Sigmoid colon (tissue), 7 donors: Measurements from ENCODE around the gene PTPN11. TPM values are rescaled to one million over a fixed set of nuclear protein-coding genes. Genes with fewer than 3 reads are reported as not detected.

ENCODE experiments used
- DNase-seq: peaks from one replicate; pipeline ENCODE4 v3.0.0-alpha.2; 2019
- H3K27ac ChIP-seq, 4 donors: fragments of 200-600 bp; sonication (generic); one replicate each; pipeline ENCODE4 v1.5.1; 2016 to 2019; ENCODE audit warnings: mild to moderate bottlenecking in 1 of 4
- H3K27me3 ChIP-seq, 3 donors: fragments of 200-600 bp; sonication (generic); one replicate each; pipeline ENCODE4 v1.5.1; 2019; ENCODE audit warnings: mild to moderate bottlenecking in 1 of 3
- H3K36me3 ChIP-seq, 4 donors: fragments of 200-600 bp; sonication (generic); one replicate each; pipeline ENCODE4 v1.5.1; 2016 to 2019
- H3K4me1 ChIP-seq, 4 donors: fragments of 200-600 bp; sonication (generic); one replicate each; pipeline ENCODE4 v1.5.1; 2017 to 2019
- H3K4me3 ChIP-seq, 4 donors: fragments of 200-600 bp; sonication (generic); one replicate each; pipeline ENCODE4 v1.5.1; 2017 to 2019; ENCODE audit warnings: mild to moderate bottlenecking in 2 of 4, moderate library complexity in 1 of 4
- H3K9me3 ChIP-seq, 4 donors: fragments of 200-600 bp in 3 of 4; sonication (generic) in 3 of 4; one replicate each; pipeline versions ENCODE4 v1.5.1 to v1.6.1; 2013 to 2019
- EP300 ChIP-seq, 4 donors: sonication (generic); formaldehyde crosslinking; IDR thresholded peaks; one replicate each; pipeline ENCODE4 v1.6.1; 2017; ENCODE audit warnings: antibody characterized with exemption in 4 of 4
- POLR2A ChIP-seq, 2 donors: fragments of 450-650 bp; IDR thresholded peaks; one replicate each; pipeline ENCODE4 v1.6.1; 2016; ENCODE audit warnings: antibody characterized with exemption in 2 of 2, mild to moderate bottlenecking in 2 of 2, moderate library complexity in 2 of 2
- POLR2AphosphoS5 ChIP-seq, 4 donors: sonication (generic); formaldehyde crosslinking; IDR thresholded peaks; one replicate each; pipeline ENCODE4 v1.6.1; 2017; ENCODE audit warnings: antibody characterized with exemption in 4 of 4
- WGBS, 2 donors: extraction: QIAGEN DNeasy Blood & Tissue Kit; methylation state at CpG; one replicate each; pipeline ENCODE4 v1.1.7; 2013; 5-methylcytosine and 5-hydroxymethylcytosine counted together
- intact Hi-C: fragments of 100-400 bp; cut with DNase I; formaldehyde crosslinking; loops from one replicate; pipeline ENCODE4 v1.15.1; 2023
- polyA plus RNA-seq, 3 donors: library from polyadenylated mRNA; stranded (reverse); fragments of 200-250 nt; gene quantifications; one replicate each; pipeline ENCODE4 v1.2.3, GENCODE V29; 2013
- total RNA-seq, 4 donors: library from RNA; depleted of rRNA; stranded (reverse); fragments of >200 nt; gene quantifications; one replicate each; pipeline ENCODE4 v1.1.0, GENCODE V29; 2016
- TF ChIP-seq, protein P1 (sequence below), 4 experiments: fragments of 450-650 bp in 3 of 4; fragments of 200-600 bp in 1 of 4; IDR thresholded peaks; one replicate each; pipeline ENCODE4 v1.5.1; 2016 to 2019; ENCODE audit warnings: antibody characterized with exemption in 4 of 4, mild to moderate bottlenecking in 3 of 4, moderate library complexity in 2 of 4
- donor health status: healthy with polysubstance abuse.
- donor health status: Bipolar disorder and iron deficiency.
- donor health status: healthy.

The PTPN11 gene
- total and polyA plus RNA-seq, 7 donors: 30.3 to 111 (median 81.6) TPM

GRCh38 chr12:112535017-112535416 lies 116.3 kb downstream of the PTPN11 start:
- Histone ChIP-seq H3K27me3 (no peaks in the 10 kb centered on the region), H3K9me3 (no peaks in the 10 kb centered on the region), H3K36me3 (no peaks in the 10 kb centered on the region), H3K4me3 (no peak overlapping the region), H3K27ac (no peak overlapping the region), H3K4me1 (no peaks in the 10 kb centered on the region)
- intact Hi-C loops: no loop called here
- no peak for TF ChIP-seq POLR2A (IDR thresholded peaks at IDR 0.05)
- TF ChIP-seq, protein P1, sequence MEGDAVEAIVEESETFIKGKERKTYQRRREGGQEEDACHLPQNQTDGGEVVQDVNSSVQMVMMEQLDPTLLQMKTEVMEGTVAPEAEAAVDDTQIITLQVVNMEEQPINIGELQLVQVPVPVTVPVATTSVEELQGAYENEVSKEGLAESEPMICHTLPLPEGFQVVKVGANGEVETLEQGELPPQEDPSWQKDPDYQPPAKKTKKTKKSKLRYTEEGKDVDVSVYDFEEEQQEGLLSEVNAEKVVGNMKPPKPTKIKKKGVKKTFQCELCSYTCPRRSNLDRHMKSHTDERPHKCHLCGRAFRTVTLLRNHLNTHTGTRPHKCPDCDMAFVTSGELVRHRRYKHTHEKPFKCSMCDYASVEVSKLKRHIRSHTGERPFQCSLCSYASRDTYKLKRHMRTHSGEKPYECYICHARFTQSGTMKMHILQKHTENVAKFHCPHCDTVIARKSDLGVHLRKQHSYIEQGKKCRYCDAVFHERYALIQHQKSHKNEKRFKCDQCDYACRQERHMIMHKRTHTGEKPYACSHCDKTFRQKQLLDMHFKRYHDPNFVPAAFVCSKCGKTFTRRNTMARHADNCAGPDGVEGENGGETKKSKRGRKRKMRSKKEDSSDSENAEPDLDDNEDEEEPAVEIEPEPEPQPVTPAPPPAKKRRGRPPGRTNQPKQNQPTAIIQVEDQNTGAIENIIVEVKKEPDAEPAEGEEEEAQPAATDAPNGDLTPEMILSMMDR (IDR thresholded peaks at IDR 0.05): no peak
- TF ChIP-seq POLR2AphosphoS5 (IDR thresholded peaks at IDR 0.05): no peak
- TF ChIP-seq EP300 (IDR thresholded peaks at IDR 0.05): no peak
- DNase-seq: no peak
- WGBS, 2 donors: 83 to 85% methylated on average over 6 of the region's 6 CpGs

DNA sequence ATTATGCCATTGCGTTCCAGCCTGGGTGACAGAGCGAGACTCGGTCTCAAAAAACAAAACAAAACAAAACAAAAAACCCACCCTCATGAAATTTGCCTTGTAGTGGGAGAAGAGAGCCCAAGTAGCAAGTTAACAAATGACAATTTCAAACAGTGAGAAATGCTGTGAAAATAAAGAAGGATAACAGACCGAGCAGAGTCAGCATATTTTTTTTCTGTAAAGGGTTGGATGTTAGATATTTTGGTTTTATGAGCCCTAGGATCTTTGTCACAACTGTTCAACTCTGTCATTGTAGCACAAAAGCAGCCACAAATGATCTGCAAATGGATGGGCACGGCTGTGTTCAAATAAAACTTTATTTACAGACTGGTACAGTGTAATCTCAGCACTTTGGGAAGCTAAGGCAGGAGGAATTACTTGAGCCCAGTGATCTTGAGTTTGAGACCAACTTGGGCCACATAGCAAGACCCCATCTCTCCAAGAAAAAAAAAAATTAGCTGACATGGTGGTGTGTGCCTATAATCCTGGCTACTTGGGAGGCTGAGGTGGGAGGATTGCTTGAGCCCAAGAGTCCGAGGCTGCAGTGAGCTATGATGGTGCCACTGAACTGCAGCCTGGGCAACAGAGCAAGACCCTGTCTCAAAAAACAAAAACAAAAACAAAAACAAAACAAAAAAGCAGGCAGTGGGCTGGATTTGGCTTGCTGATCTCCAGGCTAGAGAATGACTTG lies 117.1 kb downstream of the PTPN11 start:
- no peaks in the 10 kb centered on the region for H3K27me3 ChIP-seq
- intact Hi-C loops: no loop called here
- no peak for DNase-seq
- 65 to 86% methylated on average over 6 of the region's 6 CpGs for WGBS, 2 donors
- H3K4me3 ChIP-seq: no peak overlapping the region
- H3K27ac ChIP-seq: no peak overlapping the region
- no peaks in the 10 kb centered on the region for H3K4me1 ChIP-seq
- no peaks in the 10 kb centered on the region for H3K9me3 ChIP-seq
- TF ChIP-seq, protein P1 (IDR thresholded peaks at IDR 0.05): no peak
- TF ChIP-seq POLR2AphosphoS5 (IDR thresholded peaks at IDR 0.05) (no peak), POLR2A (IDR thresholded peaks at IDR 0.05) (no peak), EP300 (IDR thresholded peaks at IDR 0.05) (no peak)
- H3K36me3 ChIP-seq: no peaks in the 10 kb centered on the region

DNA sequence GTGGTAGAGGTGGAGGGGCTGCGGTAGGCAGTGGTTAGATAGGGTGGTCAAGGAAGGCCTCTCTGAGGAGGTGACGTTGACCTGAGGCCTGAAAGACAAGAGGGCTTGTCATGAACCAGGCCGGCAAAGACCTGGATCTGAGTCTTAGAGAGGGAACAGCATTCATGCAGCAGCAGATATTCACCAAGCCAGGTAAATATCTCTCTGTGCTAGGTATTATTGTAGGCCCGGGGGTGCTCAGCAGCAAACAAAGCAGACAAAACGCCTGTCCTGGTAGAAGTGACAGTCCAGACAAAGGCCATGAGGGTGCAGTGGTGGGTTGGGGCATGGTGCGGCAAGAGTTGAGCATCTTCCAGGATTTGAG lies 117.6 kb downstream of the PTPN11 start:
- TF ChIP-seq, protein P1 (IDR thresholded peaks at IDR 0.05): no peak
- TF ChIP-seq POLR2AphosphoS5 (IDR thresholded peaks at IDR 0.05) (no peak), POLR2A (IDR thresholded peaks at IDR 0.05) (no peak), EP300 (IDR thresholded peaks at IDR 0.05) (no peak)

DNA sequence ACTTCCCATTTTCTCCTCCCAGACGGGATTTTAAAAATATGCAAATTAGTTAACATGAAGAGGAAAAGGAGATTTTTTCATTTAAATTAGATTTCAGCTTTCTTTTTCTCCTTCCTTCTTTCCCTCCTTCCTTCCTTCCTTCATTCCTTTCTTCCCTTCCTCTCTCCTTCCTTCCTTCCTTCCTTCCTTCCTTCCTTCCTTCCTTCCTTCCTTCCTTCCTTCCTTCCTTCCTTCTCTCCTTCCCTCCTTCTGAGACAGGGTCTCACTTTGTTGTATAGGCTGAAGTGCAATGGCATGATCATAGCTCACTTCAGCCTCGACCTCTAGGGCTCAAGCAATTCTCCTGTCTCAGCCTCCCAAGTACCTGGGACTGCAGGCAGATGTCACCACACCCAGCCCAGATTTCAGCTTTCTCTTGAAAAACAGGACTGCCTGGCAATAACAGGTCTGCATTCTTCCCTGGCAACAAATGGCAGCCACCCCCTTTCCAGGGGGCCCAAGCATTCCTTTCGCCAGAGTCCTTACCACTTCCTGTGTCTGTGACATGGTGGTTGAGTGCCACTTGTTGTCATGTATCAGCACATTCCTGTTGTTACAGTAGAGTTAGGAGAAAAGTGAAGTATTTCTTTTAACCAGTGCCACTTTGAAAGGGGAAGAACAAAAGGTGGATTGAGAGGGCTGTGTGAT lies 119.1 kb downstream of the PTPN11 start:
- Histone ChIP-seq H3K36me3 (no peaks in the 10 kb centered on the region), H3K4me3 (no peak overlapping the region), H3K27me3 (no peaks in the 10 kb centered on the region), H3K9me3 (no peaks in the 10 kb centered on the region), H3K27ac (no peak overlapping the region), H3K4me1 (no peaks in the 10 kb centered on the region)
- WGBS, 2 donors: 46% methylated on average over 3 of the region's 3 CpGs
- TF ChIP-seq POLR2A (IDR thresholded peaks at IDR 0.05) (no peak), POLR2AphosphoS5 (IDR thresholded peaks at IDR 0.05) (no peak), EP300 (IDR thresholded peaks at IDR 0.05) (no peak)
- TF ChIP-seq, protein P1 (IDR thresholded peaks at IDR 0.05): no peak
- no peak for DNase-seq
- intact Hi-C loops: no loop called here

More for the DNA sequence above, 117.6 kb downstream of the PTPN11 start:
- no peaks in the 10 kb centered on the region for H3K9me3 ChIP-seq
- H3K4me3 ChIP-seq: no peak overlapping the region
- H3K36me3 ChIP-seq: no peaks in the 10 kb centered on the region
- intact Hi-C loops: no loop called here
- H3K27ac ChIP-seq: no peak overlapping the region
- DNase-seq: no peak
- no peaks in the 10 kb centered on the region for H3K4me1 ChIP-seq
- no peaks in the 10 kb centered on the region for H3K27me3 ChIP-seq
- WGBS, 2 donors: 76 to 90% methylated on average over 6 of the region's 6 CpGs
